WI38 (cell line): Measurements from ENCODE around the gene IWS1.

ENCODE experiments used
- H3K4me3 ChIP-seq: 2 replicates; pipeline ENCODE4 v1.5.1; 2011; ENCODE audit warnings: low read depth, mild to moderate bottlenecking, control low read depth, low read length
- TF ChIP-seq, protein P1 (sequence below): IDR thresholded peaks from 2 replicates; pipeline ENCODE4 v1.5.1; 2012; ENCODE audit warnings: low read depth, mild to moderate bottlenecking, control low read depth, low read length

The IWS1 gene

DNA sequence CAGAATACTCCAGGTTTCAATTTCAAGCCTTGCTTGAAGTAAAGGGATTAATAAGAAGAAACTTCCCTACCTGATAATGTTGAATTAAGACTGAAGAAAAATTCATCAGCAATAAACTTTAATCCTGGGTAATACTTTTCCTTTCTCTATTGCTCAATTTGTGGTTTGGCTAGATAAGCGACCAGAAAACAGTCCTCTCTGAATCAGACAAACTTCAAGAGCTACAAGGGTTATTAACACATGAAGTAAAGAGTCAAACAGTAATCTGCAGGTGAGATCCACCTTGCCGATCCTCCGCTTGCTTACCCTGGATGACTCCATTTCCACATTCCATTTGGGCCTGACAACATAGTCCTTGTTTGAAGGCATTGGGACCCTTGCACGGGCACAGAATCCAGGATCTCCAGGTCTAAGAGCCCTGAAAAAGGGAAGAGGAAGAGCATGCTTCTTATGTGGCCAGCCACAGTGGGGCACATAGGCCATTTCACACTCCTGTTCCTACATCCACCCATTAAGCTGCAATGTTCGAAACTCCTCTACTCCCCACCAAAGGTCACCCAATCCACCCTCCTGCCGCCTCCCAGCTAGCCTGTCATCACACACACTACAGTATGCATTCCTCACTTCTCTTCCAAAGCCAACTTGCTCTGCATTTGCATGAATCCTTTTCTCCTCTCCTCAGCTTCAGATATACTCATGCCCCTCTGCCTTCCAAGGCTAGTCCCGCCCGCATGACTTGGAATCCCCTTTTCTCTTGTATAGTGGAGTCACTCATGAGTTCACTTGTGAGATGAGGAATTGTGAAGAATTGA, 39.8 kb downstream of the IWS1 start:
- H3K4me3 ChIP-seq: no peak overlapping the region
- TF ChIP-seq, protein P1, sequence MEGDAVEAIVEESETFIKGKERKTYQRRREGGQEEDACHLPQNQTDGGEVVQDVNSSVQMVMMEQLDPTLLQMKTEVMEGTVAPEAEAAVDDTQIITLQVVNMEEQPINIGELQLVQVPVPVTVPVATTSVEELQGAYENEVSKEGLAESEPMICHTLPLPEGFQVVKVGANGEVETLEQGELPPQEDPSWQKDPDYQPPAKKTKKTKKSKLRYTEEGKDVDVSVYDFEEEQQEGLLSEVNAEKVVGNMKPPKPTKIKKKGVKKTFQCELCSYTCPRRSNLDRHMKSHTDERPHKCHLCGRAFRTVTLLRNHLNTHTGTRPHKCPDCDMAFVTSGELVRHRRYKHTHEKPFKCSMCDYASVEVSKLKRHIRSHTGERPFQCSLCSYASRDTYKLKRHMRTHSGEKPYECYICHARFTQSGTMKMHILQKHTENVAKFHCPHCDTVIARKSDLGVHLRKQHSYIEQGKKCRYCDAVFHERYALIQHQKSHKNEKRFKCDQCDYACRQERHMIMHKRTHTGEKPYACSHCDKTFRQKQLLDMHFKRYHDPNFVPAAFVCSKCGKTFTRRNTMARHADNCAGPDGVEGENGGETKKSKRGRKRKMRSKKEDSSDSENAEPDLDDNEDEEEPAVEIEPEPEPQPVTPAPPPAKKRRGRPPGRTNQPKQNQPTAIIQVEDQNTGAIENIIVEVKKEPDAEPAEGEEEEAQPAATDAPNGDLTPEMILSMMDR: no peak

DNA sequence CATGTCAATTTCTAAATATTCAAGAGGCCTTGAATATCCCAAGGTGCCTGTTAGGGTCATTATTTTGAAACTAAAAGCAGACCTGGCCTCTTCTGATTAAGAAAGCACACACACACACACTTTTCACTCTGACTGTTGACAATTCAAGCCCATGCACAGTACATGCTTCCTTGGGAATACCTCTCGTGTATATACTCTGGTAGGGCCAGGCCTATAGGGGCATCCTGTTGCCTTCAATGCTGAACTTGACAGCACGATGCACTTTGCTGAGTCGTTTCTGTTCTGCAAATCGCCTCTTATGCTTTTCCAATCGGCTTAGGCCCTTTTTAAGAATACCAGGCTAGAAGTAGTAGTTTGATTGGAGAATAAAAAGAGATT, 40.6 kb downstream of the IWS1 start:
- no peak overlapping the region for H3K4me3 ChIP-seq
- TF ChIP-seq, protein P1: no peak

DNA sequence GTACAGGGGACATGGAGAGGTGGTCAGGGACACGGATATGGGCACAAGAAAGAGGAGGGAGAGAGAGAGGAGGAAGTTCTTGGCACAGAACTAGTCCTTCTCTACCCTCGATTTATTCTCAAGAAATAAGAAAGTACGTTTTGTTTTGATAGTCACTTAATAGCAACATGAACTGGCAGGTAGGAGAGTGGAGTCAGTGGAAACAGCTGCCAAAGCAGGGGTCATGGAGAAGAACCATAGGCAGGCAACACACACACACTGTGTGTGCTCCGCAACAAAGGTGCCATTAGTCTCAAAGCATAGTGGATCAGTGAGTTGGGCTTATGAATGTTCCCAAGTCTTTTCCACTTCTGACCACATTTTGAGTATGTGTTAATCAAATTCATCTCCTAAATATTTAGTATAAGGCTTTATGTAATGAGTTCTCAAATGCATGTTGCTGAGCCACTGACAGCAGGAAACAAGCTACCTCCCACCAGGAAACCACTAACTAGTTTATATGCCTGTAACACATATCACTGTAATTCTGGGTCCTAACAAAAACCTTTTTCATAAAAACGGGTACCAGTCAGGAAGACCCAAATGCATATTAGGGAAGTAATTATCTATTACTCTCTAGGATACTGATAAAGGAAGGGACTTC, 41.1 kb downstream of the IWS1 start:
- TF ChIP-seq, protein P1: no peak

DNA sequence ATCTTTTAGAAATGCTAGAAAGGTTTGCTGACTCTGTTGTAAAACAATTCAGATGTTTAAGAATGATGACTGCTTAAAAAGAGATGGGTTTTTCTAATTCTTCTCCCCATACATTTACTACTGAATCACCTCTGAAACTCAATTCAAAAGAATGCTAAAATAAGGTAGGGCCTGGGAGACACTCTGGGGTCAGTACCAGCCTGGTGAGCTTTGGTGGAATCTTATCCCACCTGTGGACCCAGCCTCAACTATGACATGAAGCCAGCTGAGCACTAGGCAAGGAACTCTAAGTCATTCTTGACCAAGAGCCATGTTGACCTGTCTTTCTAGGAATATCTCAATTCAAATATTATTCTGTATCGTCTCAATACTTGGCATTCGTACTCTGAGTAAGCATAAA, 44.3 kb downstream of the IWS1 start:
- no peak overlapping the region for H3K4me3 ChIP-seq
- TF ChIP-seq, protein P1: no peak

More for the DNA sequence above, 41.1 kb downstream of the IWS1 start:
- H3K4me3 ChIP-seq: no peak overlapping the region

DNA sequence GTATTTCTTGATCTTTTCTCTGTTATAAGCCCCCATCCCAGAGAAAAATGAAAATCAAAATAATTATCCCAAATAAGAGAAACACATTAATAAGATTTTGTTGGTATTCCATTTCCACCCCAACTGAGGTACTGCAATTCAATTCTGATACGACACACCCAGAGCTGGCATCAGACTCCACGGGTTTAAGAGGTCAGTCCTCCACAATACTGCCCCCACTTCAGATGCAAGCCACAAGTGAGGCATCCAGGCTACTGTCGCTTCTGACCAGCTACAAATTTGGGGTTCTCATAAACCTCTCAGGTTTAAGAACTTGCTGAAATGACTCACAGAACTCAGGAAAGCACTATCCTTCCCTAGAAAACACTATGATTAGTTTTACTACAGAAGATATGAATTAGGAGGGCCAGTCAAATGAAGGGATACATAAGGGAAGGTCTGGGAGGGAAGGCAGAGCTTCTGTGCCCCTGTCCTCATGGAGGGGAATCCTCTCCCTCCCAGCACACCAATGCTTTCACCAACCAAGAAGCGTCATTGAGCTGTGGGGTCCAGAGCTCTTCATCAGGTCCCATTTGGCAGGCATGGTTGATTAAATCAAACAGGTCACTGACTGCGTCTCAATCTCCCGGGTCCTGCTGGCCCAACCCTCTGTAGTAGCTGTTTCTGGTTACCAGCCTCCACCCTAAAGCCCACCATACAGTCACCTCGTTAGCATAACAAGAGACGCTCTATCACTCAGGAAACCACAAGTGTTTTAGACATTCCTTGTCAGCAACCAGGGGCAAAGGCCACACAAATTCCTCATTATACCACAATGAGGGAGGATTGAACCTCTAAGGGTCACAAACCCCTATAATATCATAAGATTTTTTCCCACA, 46.2 kb downstream of the IWS1 start:
- H3K4me3 ChIP-seq: no peak overlapping the region
- TF ChIP-seq, protein P1: no peak

DNA sequence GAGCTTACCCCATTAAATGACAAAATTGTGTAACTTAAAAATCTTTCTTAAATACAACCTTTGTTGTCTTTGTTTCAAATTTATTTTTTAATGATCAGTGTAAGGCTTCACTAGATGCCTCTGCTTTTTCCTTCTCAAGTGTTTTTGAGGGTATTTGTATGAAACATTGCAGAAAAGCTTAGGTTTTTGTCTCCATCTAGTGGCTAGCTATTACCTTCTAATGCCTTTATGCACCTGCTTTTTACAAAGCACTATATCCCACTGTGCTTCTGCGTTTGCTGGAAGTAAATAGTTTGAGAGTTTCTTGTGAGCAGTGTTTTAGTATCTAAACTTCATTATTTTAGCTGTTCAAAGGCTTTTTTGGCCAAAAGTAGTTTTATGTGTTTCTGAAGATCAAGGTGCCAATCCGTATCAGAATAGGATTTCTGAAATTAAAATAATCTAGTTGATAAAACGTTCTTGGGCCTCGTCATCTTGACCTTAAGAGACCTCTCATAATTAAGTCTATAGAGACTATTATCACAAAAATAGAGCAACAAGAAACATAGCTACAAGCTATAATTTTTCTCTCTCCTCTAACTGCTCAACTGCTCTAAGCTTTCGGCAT, 47.0 kb downstream of the IWS1 start:
- TF ChIP-seq, protein P1: peak; percentile 47

More for the DNA sequence above, 47.0 kb downstream of the IWS1 start:
- H3K4me3 ChIP-seq: no peak overlapping the region
